K562 (cell line): ENCODE results near the gene PCGF6. TPM values are rescaled to one million over a fixed set of nuclear protein-coding genes. Genes with fewer than 3 reads are reported as not detected.

ENCODE experiments used
- AFF1 ChIP-seq, 2 experiments: fragments of 450-650 bp; IDR thresholded peaks; 2 replicates each; pipeline ENCODE4 v1.6.1; 2018; ENCODE audit warnings: mild to moderate bottlenecking in 2 of 2, low read depth in 1 of 2; ENCODE audit not compliant: partially characterized antibody in 2 of 2
- E2F3 ChIP-seq: fragments of 250-450 bp; sonication (Bioruptor Pico); IDR thresholded peaks from 2 replicates; pipeline ENCODE4 v1.4.0; 2020; ENCODE audit warnings: mild to moderate bottlenecking
- GABPA ChIP-seq: fragments of 200-800 bp; sonication (Bioruptor generic); conservative IDR thresholded peaks from 2 replicates; pipeline ENCODE4 v1.6.1; 2016; ENCODE audit warnings: low read depth, missing genetic modification characterization, missing compliant biosample characterization
- KLF1 ChIP-seq: fragments of 450-650 bp; IDR thresholded peaks from 2 replicates; pipeline ENCODE4 v1.6.1; 2016; ENCODE audit warnings: missing genetic modification characterization, missing compliant biosample characterization
- L3MBTL2 ChIP-seq: fragments of 450-650 bp; IDR thresholded peaks from 2 replicates; pipeline ENCODE4 v1.6.1; 2016; ENCODE audit warnings: mild to moderate bottlenecking, moderate library complexity
- MAFG ChIP-seq: fragments of 450-650 bp; conservative IDR thresholded peaks from 2 replicates; pipeline ENCODE4 v1.6.1; 2016; ENCODE audit warnings: missing genetic modification characterization, missing compliant biosample characterization
- MEF2D ChIP-seq: conservative IDR thresholded peaks from 2 replicates; pipeline ENCODE4 v1.6.1; 2016; ENCODE audit warnings: low read depth, missing genetic modification characterization, missing compliant biosample characterization
- MTF1 ChIP-seq: fragments of 250-450 bp; sonication (Bioruptor Pico); IDR thresholded peaks from 2 replicates; pipeline ENCODE4 v1.9.0; 2021; ENCODE audit warnings: moderate library complexity, mild to moderate bottlenecking, inconsistent platforms, borderline replicate concordance
- NCOR1 ChIP-seq: fragments of 450-650 bp; IDR thresholded peaks from 2 replicates; pipeline ENCODE4 v1.6.1; 2016; ENCODE audit warnings: mild to moderate bottlenecking, moderate library complexity
- PML ChIP-seq: IDR thresholded peaks from 2 replicates; pipeline ENCODE4 v1.6.1; 2012; ENCODE audit warnings: low read length, inconsistent platforms
- SNIP1 ChIP-seq: fragments of 450-650 bp; IDR thresholded peaks from 2 replicates; pipeline ENCODE4 v1.7.1; 2017; ENCODE audit warnings: low read depth, mild to moderate bottlenecking
- SNRNP70 ChIP-seq: fragments of 200-400 bp; formaldehyde crosslinking; optimal IDR thresholded peaks from 2 replicates; pipeline ENCODE3; 2017; ENCODE audit warnings: low read depth, low read length
- SRSF3 ChIP-seq: fragments of 200-400 bp; formaldehyde crosslinking; IDR thresholded peaks from 2 replicates; pipeline ENCODE4 v1.6.1; 2016; ENCODE audit warnings: mild to moderate bottlenecking, low read length, moderate library complexity; ENCODE audit not compliant: insufficient read depth
- ZKSCAN8 ChIP-seq: fragments of 200-800 bp; sonication (Bioruptor generic); IDR thresholded peaks from 2 replicates; pipeline ENCODE4 v1.6.1; 2016; ENCODE audit warnings: missing genetic modification characterization, missing compliant biosample characterization
- ZNF24 ChIP-seq: fragments of 450-650 bp; IDR thresholded peaks from 2 replicates; pipeline ENCODE4 v1.6.1; 2016
- ZNF431 ChIP-seq: sonication (generic); formaldehyde crosslinking; IDR thresholded peaks from 2 replicates; pipeline ENCODE4 v1.8.0; 2022; ENCODE audit warnings: mild to moderate bottlenecking, missing genetic modification reagents
- ZNF57 ChIP-seq: fragments of 450-650 bp; formaldehyde crosslinking; IDR thresholded peaks from 2 replicates; pipeline ENCODE4 v1.4.0; 2020; ENCODE audit warnings: mild to moderate bottlenecking, moderate library complexity
- ZNF655 ChIP-seq: fragments of 250-450 bp; sonication (Bioruptor Pico); IDR thresholded peaks from 2 replicates; pipeline ENCODE4 v1.5.0; 2021
- ZNF699 ChIP-seq: fragments of 250-450 bp; sonication (Bioruptor Pico); IDR thresholded peaks from 2 replicates; pipeline ENCODE4 v1.8.0; 2021; ENCODE audit warnings: mild to moderate bottlenecking, moderate library complexity; ENCODE audit not compliant: insufficient replicate concordance
- ZNF780A ChIP-seq: fragments of 250-450 bp; sonication (Bioruptor Pico); IDR thresholded peaks from 2 replicates; pipeline ENCODE4 v1.5.0; 2021; ENCODE audit warnings: mild to moderate bottlenecking
- polyA plus RNA-seq, 8 experiments: library from polyadenylated mRNA; depleted of rRNA in 4 of 8; stranded (reverse) in 5 of 8; unstranded in 3 of 8; fragments of >200 nt; fragmentation: Nextera tagmentation in 2 of 8; fragmentation: Illumina TruSeq in 1 of 8; extraction: Ambion mirVana in 2 of 8; extraction: Trizol in 1 of 8; gene quantifications; 2 replicates each; pipeline versions ENCODE4 v1.2.1 to v1.2.3, GENCODE V29; 2011 to 2014; ENCODE audit warnings: inconsistent platforms in 1 of 8, missing spikeins in 1 of 8
- total RNA-seq, 7 experiments: library from RNA; depleted of rRNA in 6 of 7; stranded (reverse); fragments of >200 nt in 6 of 7; fragmentation: Illumina TruSeq in 2 of 7; extraction: Trizol in 2 of 7; gene quantifications; 2 replicates each; pipeline versions ENCODE4 v1.2.1 to v1.2.3, GENCODE V29; 2011 to 2021; ENCODE audit warnings: low replicate concordance in 1 of 7
- TF ChIP-seq, protein P1 (sequence below): fragments of 450-650 bp; IDR thresholded peaks from 2 replicates; pipeline ENCODE4 v1.6.1; 2014; ENCODE audit warnings: low read depth, mild to moderate bottlenecking, moderate library complexity, borderline replicate concordance
- TF ChIP-seq, protein P2 (sequence below): fragments of 450-650 bp; formaldehyde crosslinking; IDR thresholded peaks from 2 replicates; pipeline ENCODE4 v1.4.0; 2022; ENCODE audit warnings: missing genetic modification characterization

Gene PCGF6
- total and polyA plus RNA-seq, 9 of the 15 experiments (the other 6 are each of a cell fraction or from before 2014, with no cell fraction given), result 8.4 to 24.6 (median 20.6) TPM

DNA sequence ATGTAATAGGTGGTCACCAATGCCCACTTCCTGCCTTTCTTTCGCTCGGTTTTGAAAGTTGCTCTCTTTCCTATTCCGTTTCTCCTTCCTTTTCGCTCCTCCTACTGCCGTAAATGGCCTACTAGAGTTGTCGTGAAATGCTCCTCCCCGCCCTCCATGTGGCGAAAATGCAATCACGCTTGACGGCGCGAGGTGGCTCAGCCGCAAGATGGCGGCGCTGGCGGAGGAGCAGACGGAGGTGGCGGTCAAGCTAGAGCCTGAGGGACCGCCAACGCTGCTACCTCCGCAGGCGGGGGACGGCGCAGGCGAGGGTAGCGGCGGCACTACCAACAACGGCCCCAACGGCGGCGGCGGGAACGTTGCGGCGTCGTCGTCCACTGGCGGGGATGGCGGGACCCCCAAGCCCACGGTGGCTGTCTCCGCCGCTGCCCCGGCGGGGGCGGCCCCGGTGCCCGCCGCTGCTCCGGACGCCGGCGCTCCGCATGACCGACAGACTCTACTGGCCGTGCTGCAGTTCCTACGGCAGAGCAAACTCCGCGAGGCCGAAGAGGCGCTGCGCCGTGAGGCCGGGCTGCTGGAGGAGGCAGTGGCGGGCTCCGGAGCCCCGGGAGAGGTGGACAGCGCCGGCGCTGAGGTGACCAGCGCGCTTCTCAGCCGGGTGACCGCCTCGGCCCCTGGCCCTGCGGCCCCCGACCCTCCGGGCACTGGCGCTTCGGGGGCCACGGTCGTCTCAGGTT is 17.0 kb upstream of the PCGF6 start, which contains the start of gene TAF5 (continued):
- TF ChIP-seq, protein P1, sequence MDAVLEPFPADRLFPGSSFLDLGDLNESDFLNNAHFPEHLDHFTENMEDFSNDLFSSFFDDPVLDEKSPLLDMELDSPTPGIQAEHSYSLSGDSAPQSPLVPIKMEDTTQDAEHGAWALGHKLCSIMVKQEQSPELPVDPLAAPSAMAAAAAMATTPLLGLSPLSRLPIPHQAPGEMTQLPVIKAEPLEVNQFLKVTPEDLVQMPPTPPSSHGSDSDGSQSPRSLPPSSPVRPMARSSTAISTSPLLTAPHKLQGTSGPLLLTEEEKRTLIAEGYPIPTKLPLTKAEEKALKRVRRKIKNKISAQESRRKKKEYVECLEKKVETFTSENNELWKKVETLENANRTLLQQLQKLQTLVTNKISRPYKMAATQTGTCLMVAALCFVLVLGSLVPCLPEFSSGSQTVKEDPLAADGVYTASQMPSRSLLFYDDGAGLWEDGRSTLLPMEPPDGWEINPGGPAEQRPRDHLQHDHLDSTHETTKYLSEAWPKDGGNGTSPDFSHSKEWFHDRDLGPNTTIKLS, result peak; percentile 33; the same call in 1 of the 2 replicates
- TF ChIP-seq ZNF431 (CRISPR knock-in tag), result no peak
- no peak for TF ChIP-seq L3MBTL2
- no peak for TF ChIP-seq KLF1
- no peak for TF ChIP-seq AFF1 (IDR thresholded peaks at IDR 0.05; ENCODE audit: low read depth in 1 of 2, partially characterized antibody in 2 of 2)
- no peak; the same call in 1 of the 2 replicates for TF ChIP-seq NCOR1
- TF ChIP-seq PML, result peak; percentile 67
- TF ChIP-seq SNIP1, result no peak
- TF ChIP-seq ZNF780A (CRISPR knock-in tag), result no peak
- TF ChIP-seq MAFG (tag), result no peak
- TF ChIP-seq ZNF24, result no peak
- TF ChIP-seq ZNF699 (CRISPR knock-in tag), result no peak
- TF ChIP-seq ZNF655 (CRISPR knock-in tag), result no peak
- TF ChIP-seq MTF1 (CRISPR knock-in tag), result no peak
- TF ChIP-seq MEF2D (tag), result no peak
- no peak for TF ChIP-seq E2F3 (CRISPR knock-in tag)
- no peak for TF ChIP-seq SNRNP70
- no peak for TF ChIP-seq ZKSCAN8 (CRISPR knock-in tag)
- TF ChIP-seq ZNF57 (CRISPR knock-in tag), result no peak
- TF ChIP-seq, protein P2, sequence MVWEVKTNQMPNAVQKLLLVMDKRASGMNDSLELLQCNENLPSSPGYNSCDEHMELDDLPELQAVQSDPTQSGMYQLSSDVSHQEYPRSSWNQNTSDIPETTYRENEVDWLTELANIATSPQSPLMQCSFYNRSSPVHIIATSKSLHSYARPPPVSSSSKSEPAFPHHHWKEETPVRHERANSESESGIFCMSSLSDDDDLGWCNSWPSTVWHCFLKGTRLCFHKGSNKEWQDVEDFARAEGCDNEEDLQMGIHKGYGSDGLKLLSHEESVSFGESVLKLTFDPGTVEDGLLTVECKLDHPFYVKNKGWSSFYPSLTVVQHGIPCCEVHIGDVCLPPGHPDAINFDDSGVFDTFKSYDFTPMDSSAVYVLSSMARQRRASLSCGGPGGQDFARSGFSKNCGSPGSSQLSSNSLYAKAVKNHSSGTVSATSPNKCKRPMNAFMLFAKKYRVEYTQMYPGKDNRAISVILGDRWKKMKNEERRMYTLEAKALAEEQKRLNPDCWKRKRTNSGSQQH (CRISPR knock-in tag), result no peak
- no peak for TF ChIP-seq SRSF3
- peak; percentile 50 for TF ChIP-seq GABPA (tag)
